Fibroblast of skin of left biceps (primary cell): ENCODE results near the gene MRGPRX1.
"Not testable (repeated sequence)": the region's sequence is repeated elsewhere in the genome, so short reads cannot be mapped to it uniquely, and the experiment has no call there.

ENCODE experiments used
- DNase-seq, 2 experiments: peaks; one replicate each; pipeline ENCODE4 v3.0.0-alpha.2; 2013; ENCODE audit warnings: low read depth in 2 of 2

MRGPRX1 gene

GRCh38 chr11:18939314-18939713, at the start of gene MRGPRX1:
Gene MRGPRX1, minus strand, starts transcription at chr11:18939414. Its CDS starts 4,630 bp downstream, at chr11:18934784.
- DNase-seq = no peak

GRCh38 chr11:18987454-18988231, 48.4 kb upstream of the MRGPRX1 start:
- DNase-seq = no peak

DNA sequence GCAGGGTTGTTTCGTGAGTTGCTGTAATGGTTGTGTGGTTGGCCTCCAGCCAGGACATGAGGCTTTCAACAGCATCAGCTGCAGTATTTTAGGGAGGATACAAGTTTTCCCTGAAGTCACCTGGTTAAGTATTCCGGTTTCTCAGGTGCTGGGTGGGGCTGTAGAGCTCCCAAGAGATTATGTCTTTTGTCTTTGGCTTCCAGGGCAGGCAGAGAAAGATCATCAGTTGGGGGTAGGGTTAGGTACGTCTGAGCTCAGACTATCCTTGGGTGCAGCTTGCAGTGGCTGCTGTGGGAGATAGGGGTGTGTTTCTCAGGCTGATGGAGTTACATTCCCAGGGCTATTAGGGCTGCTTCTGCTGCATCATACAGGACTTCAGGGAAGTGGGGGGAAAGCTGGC, 47.5 kb upstream of the MRGPRX1 start:
- DNase-seq = no peak

DNA sequence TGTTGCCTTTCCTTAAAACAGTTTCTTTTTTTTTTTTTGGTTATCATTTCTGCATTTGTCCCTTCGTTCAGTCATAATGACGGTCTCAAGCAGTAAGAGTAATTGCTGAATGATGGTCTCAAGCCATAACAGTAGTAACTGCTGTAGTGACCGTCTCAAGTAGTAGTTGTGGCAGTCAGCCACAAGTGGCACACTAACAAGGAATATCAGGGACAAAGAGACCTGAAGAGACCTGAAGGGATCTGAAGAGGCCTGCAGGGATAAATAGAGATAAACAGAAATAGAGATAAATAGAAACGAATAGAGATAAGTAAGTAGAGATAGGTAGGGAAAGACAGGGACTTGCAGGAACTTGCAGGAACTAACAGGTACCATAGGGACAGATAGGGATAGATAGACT, 42.7 kb upstream of the MRGPRX1 start:
- no peak for DNase-seq

- no peak for DNase-seq
Observed at GRCh38 chr11:18974192-18974591, 35.0 kb upstream of the MRGPRX1 start.

DNA sequence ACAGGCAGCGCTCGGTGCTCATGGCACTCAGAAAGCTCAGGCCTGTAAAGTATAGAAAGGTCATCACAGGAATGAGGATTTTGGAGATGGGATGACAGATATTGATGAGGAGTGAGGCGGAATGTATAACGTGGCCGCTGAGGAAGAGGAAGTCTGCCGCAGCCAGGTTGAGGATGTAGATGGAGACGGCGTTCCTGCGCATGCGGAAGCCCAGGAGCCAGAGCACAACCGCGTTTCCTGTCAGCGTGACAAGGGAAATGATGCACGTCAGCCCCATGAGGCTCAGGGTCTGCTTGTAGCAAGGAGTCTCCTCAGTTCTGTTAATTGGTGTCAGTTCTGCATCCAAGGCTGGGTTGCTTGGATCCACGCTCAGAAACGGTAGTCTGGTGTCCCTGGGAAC, 33.1 kb upstream of the MRGPRX1 start:
- no peak for DNase-seq

- no peak for DNase-seq
Observed at GRCh38 chr11:18969720-18970119, 30.5 kb upstream of the MRGPRX1 start.

DNA sequence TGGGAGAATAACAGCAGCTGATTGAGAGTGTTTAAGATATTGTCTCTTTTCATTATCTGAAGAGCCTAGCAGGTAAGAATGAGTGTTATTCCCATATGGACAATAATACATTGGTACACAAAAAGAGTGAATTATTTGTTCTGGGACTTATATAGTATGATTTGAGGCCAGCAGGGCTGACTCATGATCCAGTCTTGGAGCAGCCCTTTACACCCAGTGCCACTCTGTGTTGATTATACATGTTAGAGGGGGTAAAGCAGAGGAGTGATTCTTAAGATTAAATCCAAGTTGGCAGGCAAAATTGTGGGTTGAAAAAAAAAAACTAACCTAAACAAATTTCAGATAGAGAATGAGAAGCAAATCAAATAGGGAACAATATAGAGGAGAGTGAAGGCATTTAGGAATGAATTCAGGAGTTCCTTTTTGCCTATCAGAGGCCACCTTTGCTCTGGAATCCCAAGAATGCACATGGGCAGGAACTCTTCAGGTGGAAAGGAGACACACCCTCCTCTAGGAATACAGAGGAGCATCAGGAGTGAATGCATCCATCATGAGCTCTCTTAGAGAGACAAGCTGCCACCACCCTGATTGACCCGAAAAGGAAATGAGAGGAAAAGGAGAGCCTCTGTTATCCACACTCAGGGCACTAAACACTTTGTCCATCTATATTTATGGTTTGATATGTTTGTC, 19.2 kb upstream of the MRGPRX1 start:
- no peak for DNase-seq

GRCh38 chr11:18956630-18957029, 17.4 kb upstream of the MRGPRX1 start:
- DNase-seq = no peak

GRCh38 chr11:18936002-18936673, 3.1 kb downstream of the MRGPRX1 start:
- DNase-seq = no peak

- DNase-seq = no peak
Observed at GRCh38 chr11:18934195-18934814, 4.9 kb downstream of the MRGPRX1 start.

GRCh38 chr11:18927550-18928322, 11.5 kb downstream of the MRGPRX1 start:
- no peak for DNase-seq

DNA sequence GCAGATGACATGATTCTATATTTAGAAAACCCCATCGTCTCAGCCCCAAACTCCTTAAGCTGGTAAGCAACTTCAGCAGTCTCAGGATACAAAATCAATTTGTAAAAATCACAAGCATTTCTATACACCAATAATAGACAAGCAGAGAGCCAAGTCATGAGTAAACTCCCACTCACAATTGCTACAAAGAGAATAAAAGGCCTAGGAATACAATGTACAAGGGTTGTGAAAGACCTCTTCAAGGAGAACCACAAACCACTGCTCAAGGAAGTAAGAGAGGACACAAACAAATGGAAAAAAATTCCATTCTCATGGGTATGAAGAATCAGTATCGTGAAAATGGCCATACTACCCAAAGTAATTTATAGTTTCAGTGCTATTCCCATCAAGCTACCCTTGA, 13.8 kb downstream of the MRGPRX1 start:
- not testable (repeated sequence) for DNase-seq

DNA sequence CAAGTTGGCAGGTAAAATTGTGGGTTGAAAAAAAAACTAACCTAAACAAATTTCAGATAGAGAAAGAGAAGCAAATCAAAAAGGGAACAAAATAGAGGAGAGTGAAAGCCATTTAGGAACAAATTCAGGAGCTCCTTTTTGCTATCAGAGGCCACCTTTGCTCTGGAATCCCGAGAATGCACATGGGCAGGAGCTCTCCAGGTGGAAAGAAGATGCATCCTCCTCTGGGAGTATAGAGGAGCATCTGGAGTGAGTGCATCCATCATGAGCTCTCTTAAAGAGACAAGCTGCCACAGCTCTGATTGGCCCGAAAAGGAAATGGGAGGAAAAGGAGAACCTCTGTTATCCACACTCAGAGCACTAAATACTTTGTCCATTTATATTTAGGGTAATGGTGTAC, 26.3 kb downstream of the MRGPRX1 start:
- DNase-seq = no peak

GRCh38 chr11:18907391-18907790, 31.8 kb downstream of the MRGPRX1 start:
- no peak for DNase-seq

DNA sequence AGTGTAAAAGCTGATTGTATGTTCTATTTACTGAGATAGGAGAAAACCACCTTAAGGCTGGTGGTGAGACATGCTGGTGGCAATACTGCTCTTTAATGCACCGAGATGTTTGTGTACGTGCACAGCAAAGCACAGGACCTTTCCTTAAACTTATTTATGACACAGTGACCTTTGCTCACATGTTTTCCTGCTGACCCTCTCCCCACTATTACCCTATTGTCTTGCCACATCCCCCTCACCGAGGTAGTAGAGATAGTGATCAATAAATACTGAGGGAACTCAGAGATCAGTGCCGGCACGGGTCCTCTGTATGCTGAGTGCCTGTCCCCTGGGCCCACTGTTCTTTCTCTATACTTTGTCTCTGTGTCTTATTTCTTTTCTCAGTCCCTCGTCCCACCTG, 38.6 kb downstream of the MRGPRX1 start:
- DNase-seq = not testable (repeated sequence)

GRCh38 chr11:18900151-18900611, 39.0 kb downstream of the MRGPRX1 start:
- DNase-seq = not testable (repeated sequence)

DNA sequence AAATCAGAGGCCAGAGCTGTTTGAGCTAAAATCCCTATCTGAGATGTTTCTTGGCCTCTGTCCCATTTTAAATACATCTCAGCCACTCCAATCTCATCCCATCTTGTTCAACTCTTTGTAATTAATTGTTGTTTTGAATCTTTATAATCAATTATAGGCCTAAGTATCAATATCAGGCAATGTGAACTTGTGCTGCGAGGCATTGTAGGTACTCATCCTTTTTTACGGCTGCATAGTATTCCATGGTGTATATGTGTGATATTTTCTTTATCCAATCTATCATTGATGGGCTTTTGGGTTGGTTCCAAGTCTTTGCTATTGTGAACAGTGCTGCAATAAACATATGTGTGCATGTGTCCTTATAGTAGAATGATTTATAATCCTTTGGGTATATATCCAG, 47.5 kb downstream of the MRGPRX1 start:
- DNase-seq = not testable (repeated sequence)

DNA sequence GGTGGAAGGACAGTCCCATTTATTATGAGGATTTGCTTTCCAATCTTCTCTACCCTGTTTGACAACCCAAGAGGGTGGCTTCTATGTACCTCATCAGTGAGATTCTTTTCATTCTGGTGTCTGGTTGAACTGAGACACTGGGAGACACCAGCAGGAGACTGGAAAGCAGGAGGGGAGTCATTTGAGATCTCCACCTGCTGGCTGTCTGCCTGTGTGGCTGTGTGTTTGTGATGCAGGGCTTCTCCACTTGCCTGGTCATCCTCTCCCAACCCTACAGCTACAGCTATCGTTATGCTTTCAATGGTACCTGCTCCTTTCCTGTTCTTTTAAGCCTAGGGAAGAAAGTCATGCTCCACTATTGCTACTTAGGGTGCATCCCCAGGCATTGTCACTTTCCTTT, 48.6 kb downstream of the MRGPRX1 start:
- DNase-seq = no peak
